GM19372 (cell line): ENCODE results near the gene XPNPEP2.

Experiments used
- ATAC-seq: cut with Tn5 transposase; IDR thresholded peaks from one replicate; pipeline ENCODE4 v1.9.1; 2021; ENCODE audit warnings: mild to moderate bottlenecking, low read depth, moderate library complexity; ENCODE audit not compliant: unreplicated experiment

XPNPEP2 gene

GRCh38 chrX:129792586-129793291 lies 54.0 kb downstream of the XPNPEP2 start:
- ATAC-seq: no peak

- no peak for ATAC-seq
Measured at GRCh38 chrX:129793604-129794191, 54.9 kb downstream of the XPNPEP2 start.

- ATAC-seq: no peak
Measured at GRCh38 chrX:129795584-129795983, 56.8 kb downstream of the XPNPEP2 start.

- no peak for ATAC-seq
Measured at GRCh38 chrX:129797251-129797906, 58.6 kb downstream of the XPNPEP2 start.

- no peak for ATAC-seq
Measured at GRCh38 chrX:129798456-129798855, 59.7 kb downstream of the XPNPEP2 start.

- ATAC-seq: no peak
Measured at GRCh38 chrX:129798888-129799287, 60.1 kb downstream of the XPNPEP2 start.

- no peak for ATAC-seq
Measured at GRCh38 chrX:129800186-129800585, 61.4 kb downstream of the XPNPEP2 start.

- no peak for ATAC-seq
Measured at GRCh38 chrX:129802863-129803262, 64.1 kb downstream of the XPNPEP2 start.

- ATAC-seq: no peak
Measured at GRCh38 chrX:129804806-129805205, 66.0 kb downstream of the XPNPEP2 start.

- ATAC-seq: no peak
Measured at GRCh38 chrX:129808158-129808828, 69.5 kb downstream of the XPNPEP2 start.

- ATAC-seq: no peak
Measured at GRCh38 chrX:129808829-129809796, 70.3 kb downstream of the XPNPEP2 start.

GRCh38 chrX:129813662-129814368 lies 75.0 kb downstream of the XPNPEP2 start:
- no peak for ATAC-seq

GRCh38 chrX:129818123-129818522 lies 79.3 kb downstream of the XPNPEP2 start:
- ATAC-seq: no peak
